HepG2 (cell line): Measurements from ENCODE around the gene HSPA1A. TPM values are rescaled to one million over a fixed set of nuclear protein-coding genes. Genes with fewer than 3 reads are reported as not detected.

Experiments
- CBX1 ChIP-seq: IDR thresholded peaks from one replicate; pipeline ENCODE4 v1.6.1; 2016; ENCODE audit warnings: antibody characterized with exemption, low read depth
- CCDC6 ChIP-seq: sonication (generic); formaldehyde crosslinking; IDR thresholded peaks from 2 replicates; pipeline ENCODE4 v1.8.1; 2022; ENCODE audit warnings: mild to moderate bottlenecking, missing genetic modification reagents, moderate library complexity
- GLI4 ChIP-seq: sonication (generic); formaldehyde crosslinking; IDR thresholded peaks from 2 replicates; pipeline ENCODE4 v1.5.1; 2020; ENCODE audit warnings: missing genetic modification reagents, mild to moderate bottlenecking, moderate library complexity, borderline replicate concordance
- GRHL1 ChIP-seq: sonication (generic); formaldehyde crosslinking; conservative IDR thresholded peaks from 2 replicates; pipeline ENCODE4 v1.8.0; 2022; ENCODE audit warnings: missing genetic modification reagents
- JARID2 ChIP-seq: sonication (generic); formaldehyde crosslinking; IDR thresholded peaks from 2 replicates; pipeline ENCODE4 v1.8.1; 2023; ENCODE audit warnings: missing genetic modification reagents, inconsistent platforms; ENCODE audit not compliant: insufficient replicate concordance
- KDM2A ChIP-seq: sonication (generic); formaldehyde crosslinking; IDR thresholded peaks from 2 replicates; pipeline ENCODE4 v1.4.0; 2020; ENCODE audit warnings: low read depth, missing genetic modification reagents, borderline replicate concordance
- MBNL3 ChIP-seq: fragments of 250-450 bp; sonication (Bioruptor Pico); conservative IDR thresholded peaks from 2 replicates; pipeline ENCODE4 v1.8.0; 2022; ENCODE audit warnings: mild to moderate bottlenecking, inconsistent platforms
- MYPOP ChIP-seq: sonication (generic); formaldehyde crosslinking; IDR thresholded peaks from 2 replicates; pipeline ENCODE4 v1.8.1; 2023; ENCODE audit warnings: mild to moderate bottlenecking, moderate library complexity, missing genetic modification reagents
- NFYC ChIP-seq: IDR thresholded peaks from 2 replicates; pipeline ENCODE4 v1.6.1; 2016; ENCODE audit warnings: missing genetic modification reagents, missing compliant biosample characterization
- NR2F6 ChIP-seq, 2 experiments: IDR thresholded peaks; 2 replicates each; pipeline ENCODE4 v1.6.1; 2016; ENCODE audit warnings: antibody characterized with exemption in 1 of 2, mild to moderate bottlenecking in 1 of 2
- SIN3A ChIP-seq: IDR thresholded peaks from 2 replicates; pipeline ENCODE4 v1.6.1; 2011; ENCODE audit warnings: low read depth, mild to moderate bottlenecking, control low read depth, low read length, borderline replicate concordance
- SYNCRIP ChIP-seq: fragments of 200-400 bp; formaldehyde crosslinking; IDR thresholded peaks from 2 replicates; pipeline ENCODE4 v1.6.1; 2018; ENCODE audit warnings: mild to moderate bottlenecking, low read depth, low read length; ENCODE audit not compliant: insufficient read depth
- THRA ChIP-seq: sonication (generic); formaldehyde crosslinking; IDR thresholded peaks from 2 replicates; pipeline ENCODE4 v1.4.0; 2020; ENCODE audit warnings: missing genetic modification reagents, borderline replicate concordance
- TIGD3 ChIP-seq: sonication (generic); formaldehyde crosslinking; IDR thresholded peaks from 2 replicates; pipeline ENCODE4 v1.5.1; 2020; ENCODE audit warnings: mild to moderate bottlenecking, missing genetic modification reagents, borderline replicate concordance
- ZBTB3 ChIP-seq: sonication (generic); formaldehyde crosslinking; IDR thresholded peaks from 2 replicates; pipeline ENCODE4 v1.4.0; 2020; ENCODE audit warnings: low read depth, mild to moderate bottlenecking, moderate library complexity, missing genetic modification reagents, borderline replicate concordance
- ZBTB33 ChIP-seq: sonication (generic); formaldehyde crosslinking; IDR thresholded peaks from 2 replicates; pipeline ENCODE4 v1.4.0; 2020; ENCODE audit warnings: missing genetic modification reagents
- ZBTB42 ChIP-seq: sonication (generic); formaldehyde crosslinking; IDR thresholded peaks from 2 replicates; pipeline ENCODE4 v1.5.0; 2020; ENCODE audit warnings: mild to moderate bottlenecking, missing genetic modification reagents
- ZNF230 ChIP-seq: sonication (generic); formaldehyde crosslinking; IDR thresholded peaks from 2 replicates; pipeline ENCODE4 v1.4.0; 2020; ENCODE audit warnings: mild to moderate bottlenecking, missing genetic modification reagents
- ZNF343 ChIP-seq: sonication (generic); formaldehyde crosslinking; IDR thresholded peaks from 2 replicates; pipeline ENCODE4 v1.4.0; 2020; ENCODE audit warnings: mild to moderate bottlenecking, missing genetic modification reagents
- ZNF775 ChIP-seq: sonication (generic); formaldehyde crosslinking; IDR thresholded peaks from 2 replicates; pipeline ENCODE4 v1.4.0; 2020; ENCODE audit warnings: missing genetic modification reagents, mild to moderate bottlenecking, moderate library complexity, borderline replicate concordance
- polyA plus RNA-seq, 8 experiments: library from polyadenylated mRNA; depleted of rRNA in 3 of 8; stranded (reverse) in 7 of 8; unstranded in 1 of 8; fragments of >200 nt; fragmentation: Illumina TruSeq in 4 of 8; extraction: Trizol in 4 of 8; gene quantifications; 2 replicates each; pipeline versions ENCODE4 v1.2.1 to v1.2.3, GENCODE V29; 2011 to 2016; ENCODE audit warnings: low read depth in 4 of 8, missing spikeins in 1 of 8, mixed read lengths in 1 of 8; ENCODE audit not compliant: insufficient read depth in 1 of 8
- total RNA-seq, 5 experiments: library from RNA; depleted of rRNA; stranded (reverse); fragments of >200 nt; fragmentation: Illumina TruSeq; extraction: Trizol; gene quantifications; 2 replicates each; pipeline ENCODE4 v1.2.3, GENCODE V29; 2016; ENCODE audit warnings: low read depth in 1 of 5

Gene HSPA1A
- total and polyA plus RNA-seq, 2 of the 13 experiments (the other 11 are each of a cell fraction or from before 2014, with no cell fraction given): 44.5 to 85.0 TPM

GRCh38 chr6:31865205-31866118 is 50.1 kb downstream of the HSPA1A start (continued):
- peak; percentile 87; the same call in 1 of the 2 replicates for TF ChIP-seq THRA (CRISPR knock-in tag)
- TF ChIP-seq CBX1: peak; percentile 12
- peak; percentile 67 for TF ChIP-seq KDM2A (CRISPR knock-in tag)
- no peak for TF ChIP-seq GLI4 (CRISPR knock-in tag)
- peak; percentile 38; the same call in 1 of the 2 replicates for TF ChIP-seq NFYC (CRISPR knock-in tag)
- peak; percentile 87 for TF ChIP-seq ZNF230 (CRISPR knock-in tag)
- no peak for TF ChIP-seq ZNF775
- TF ChIP-seq SIN3A: 0 out of 2 replicates have a peak, but pooled peaks have one; percentile 60
- no peak for TF ChIP-seq ZNF343 (CRISPR knock-in tag)
- TF ChIP-seq ZBTB33 (CRISPR knock-in tag): peak; percentile 41
- no peak for TF ChIP-seq CCDC6 (CRISPR knock-in tag)
- TF ChIP-seq ZBTB42: 0 out of 2 replicates have a peak, but pooled peaks have one; percentile 78
- TF ChIP-seq GRHL1: no peak
- no peak for TF ChIP-seq SYNCRIP
- peak; percentile 97 for TF ChIP-seq TIGD3 (CRISPR knock-in tag)
- peak; percentile 98 for TF ChIP-seq NR2F6 (IDR thresholded peaks at IDR 0.05)
- TF ChIP-seq NR2F6 (CRISPR knock-in tag; IDR thresholded peaks at IDR 0.05): peak; percentile 99
- TF ChIP-seq ZBTB3: no peak
- no peak for TF ChIP-seq MBNL3 (CRISPR knock-in tag)
- no peak for TF ChIP-seq JARID2 (CRISPR knock-in tag)
- peak; percentile 61; the same call in 1 of the 2 replicates for TF ChIP-seq MYPOP
